Inferior parietal cortex (tissue), 1 donor: Measurements from ENCODE around the gene DGLUCY.
"Not testable (repeated sequence)": the region's sequence is repeated elsewhere in the genome, so short reads cannot be mapped to it uniquely, and the experiment has no call there.

ENCODE experiments used
- DNase-seq: peaks from one replicate; pipeline ENCODE4 v3.0.0-alpha.2; 2016; ENCODE audit errors: extremely low spot score

Gene DGLUCY

GRCh38 chr14:91138511-91139359 is 24.9 kb downstream of the DGLUCY start:
- DNase-seq = no peak

- DNase-seq = no peak
These were observed 25.9 kb downstream of the DGLUCY start for GRCh38 chr14:91139776-91140175.

DNA sequence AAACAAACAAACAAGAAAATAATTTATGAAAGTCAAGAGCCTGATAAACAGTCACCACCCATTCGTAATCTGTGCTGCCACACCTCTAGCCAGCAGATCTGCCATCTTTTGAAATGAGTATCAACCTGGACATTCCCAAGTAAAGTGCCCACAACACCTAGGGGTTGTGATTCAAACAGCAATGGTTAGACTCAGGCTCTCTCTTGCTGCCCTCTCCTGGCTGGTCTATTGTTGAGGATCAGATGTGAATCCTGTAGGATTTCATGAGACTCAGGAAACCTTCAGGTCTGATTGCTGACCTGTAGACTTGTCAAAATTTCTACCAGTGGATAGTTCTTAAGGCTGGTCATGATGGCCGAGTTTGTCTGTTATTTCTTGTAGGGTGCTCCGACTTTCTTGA is 26.8 kb downstream of the DGLUCY start:
- no peak for DNase-seq

DNA sequence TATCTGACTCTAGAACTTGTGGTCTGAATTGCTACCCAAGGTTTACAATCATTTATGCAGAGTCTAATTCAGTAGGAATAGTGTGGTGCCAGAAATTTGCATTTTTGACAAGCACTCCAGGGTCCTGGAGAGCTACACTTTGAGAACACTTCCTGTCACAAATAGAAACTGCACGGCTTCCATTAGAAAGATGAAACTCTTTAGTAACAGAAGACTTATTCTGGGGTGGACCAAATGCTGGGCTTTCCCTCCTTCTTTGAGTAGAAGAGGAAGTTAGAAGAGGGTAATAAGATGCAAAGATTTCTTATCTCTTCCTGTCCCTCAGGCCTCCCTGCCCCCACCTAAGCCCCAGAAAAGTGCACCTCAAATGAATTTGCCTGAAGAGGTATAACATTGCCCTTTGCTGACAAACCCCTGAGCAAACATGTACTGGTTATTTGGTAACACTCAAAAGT is 28.4 kb downstream of the DGLUCY start:
- DNase-seq = no peak

GRCh38 chr14:91143862-91144261 is 30.0 kb downstream of the DGLUCY start:
- no peak for DNase-seq

DNA sequence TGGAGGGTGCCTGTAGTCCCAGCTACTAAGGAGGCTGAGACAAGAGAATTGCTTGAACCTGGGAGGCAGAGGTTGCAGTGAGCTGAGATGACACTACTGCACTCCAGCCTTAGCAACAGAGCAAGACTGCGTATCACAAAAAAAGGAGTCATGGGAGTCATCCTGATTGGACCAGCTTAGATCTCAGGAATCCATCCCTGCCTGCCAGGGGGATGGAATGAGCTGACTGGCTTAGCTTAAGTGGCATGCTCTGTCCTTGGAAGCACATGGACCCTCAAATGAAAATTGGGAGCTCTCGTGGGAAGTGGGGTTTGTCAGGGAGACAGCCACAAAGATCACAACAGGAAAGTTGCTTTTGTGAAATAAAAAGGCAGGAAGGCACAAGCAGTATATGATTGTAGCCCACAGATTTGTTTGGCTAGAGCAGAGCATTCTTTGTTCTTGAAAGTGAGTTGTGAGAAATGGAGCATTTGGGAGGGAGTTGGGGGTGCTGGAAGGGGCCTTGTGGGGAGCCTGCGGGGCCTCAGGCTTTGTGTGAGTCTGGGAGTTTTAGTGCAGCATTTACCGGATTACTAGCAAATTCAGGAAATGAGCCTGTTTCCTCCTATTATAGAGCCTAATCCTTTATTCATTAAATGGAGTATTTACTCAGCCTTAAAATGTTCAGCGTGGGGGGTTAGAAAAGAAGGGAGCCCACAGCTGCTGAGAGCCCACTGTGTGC is 30.7 kb downstream of the DGLUCY start:
- DNase-seq = no peak

DNA sequence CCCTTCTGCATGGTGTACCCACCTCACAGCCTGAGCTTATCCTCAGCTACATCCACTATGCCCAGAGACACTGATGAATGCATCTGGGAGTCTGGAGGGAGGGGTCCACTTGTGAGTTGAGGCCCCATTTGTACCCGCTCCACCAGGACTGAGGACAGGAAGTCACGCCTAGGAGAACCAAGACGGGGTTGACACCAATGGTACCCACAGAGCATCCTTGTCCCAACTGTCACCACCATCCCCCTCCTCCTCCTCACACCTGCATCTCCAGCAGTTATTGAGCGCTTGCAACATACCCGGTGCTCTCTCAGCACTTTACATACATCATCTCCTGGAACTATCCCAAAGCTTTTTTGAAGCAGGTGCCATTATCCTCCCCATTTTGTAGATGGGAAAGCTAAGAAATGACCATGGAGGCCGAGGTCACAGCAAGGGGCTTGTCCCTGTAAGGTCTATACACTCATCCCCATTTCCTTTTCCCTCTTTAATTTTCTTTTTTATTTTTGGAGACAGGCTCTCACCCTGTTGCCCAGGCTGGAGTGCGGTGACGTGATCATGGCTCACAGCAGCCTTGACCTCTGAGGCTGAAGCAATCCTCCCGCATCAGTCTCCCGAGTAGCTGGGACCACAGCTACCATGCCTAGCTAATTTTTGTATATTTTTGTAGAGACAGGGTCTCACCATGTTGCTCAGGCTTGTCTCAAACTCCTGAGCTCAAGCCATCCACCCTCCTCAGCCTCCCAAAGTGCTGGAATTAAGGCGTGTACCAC is 31.7 kb downstream of the DGLUCY start:
- no peak for DNase-seq

DNA sequence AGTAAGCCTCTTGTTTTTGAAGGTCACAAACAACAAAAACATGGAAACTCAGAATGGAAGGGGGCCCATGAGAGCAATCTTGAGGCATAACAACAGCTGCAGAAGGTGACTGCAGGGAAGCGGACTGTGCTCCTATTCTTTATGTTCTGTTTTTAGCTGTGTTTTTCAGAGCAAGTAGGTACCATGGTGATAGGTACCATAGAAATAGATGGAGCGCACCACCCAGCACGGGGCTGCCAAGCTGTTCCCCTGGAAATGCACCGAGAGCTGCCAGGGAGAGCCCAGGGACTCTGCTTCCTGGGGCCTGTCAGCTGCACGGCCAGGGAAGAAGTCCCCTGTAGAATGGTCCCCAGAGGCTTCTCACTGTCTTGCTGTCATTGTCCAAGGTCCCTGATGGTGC is 32.8 kb downstream of the DGLUCY start:
- no peak for DNase-seq

GRCh38 chr14:91149462-91149861 is 35.6 kb downstream of the DGLUCY start:
- DNase-seq = peak; percentile 36

- no peak for DNase-seq
These were observed 38.6 kb downstream of the DGLUCY start for GRCh38 chr14:91152499-91152898.

- DNase-seq = no peak
These were observed 39.5 kb downstream of the DGLUCY start for GRCh38 chr14:91153360-91153759.

- no peak for DNase-seq
These were observed 41.2 kb downstream of the DGLUCY start for GRCh38 chr14:91154851-91155625.

DNA sequence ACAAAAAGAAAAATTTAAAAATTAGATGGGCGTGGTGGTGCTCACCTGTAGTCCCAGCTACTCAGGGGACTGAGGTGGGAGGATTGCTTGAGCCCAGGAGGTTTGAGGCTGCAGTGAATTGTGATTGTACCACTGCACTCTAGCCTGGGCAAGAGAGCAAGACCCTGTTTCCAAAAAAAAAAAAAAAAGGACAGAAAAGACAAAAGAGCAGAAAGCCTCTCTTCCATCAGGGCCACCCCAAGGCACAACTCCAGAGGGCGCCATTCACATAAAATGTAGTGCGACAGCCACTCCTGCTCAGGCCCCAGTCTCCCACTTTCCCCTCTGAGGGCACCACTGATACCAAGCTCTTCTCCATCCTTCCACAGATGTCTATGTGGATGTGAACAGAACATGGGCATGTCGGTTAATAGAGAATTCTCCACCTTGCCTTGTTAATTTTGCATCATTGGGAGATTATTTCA is 41.8 kb downstream of the DGLUCY start:
- DNase-seq = no peak

GRCh38 chr14:91156142-91156666 is 42.3 kb downstream of the DGLUCY start:
- DNase-seq = not testable (repeated sequence)

GRCh38 chr14:91156877-91157276 is 43.0 kb downstream of the DGLUCY start:
- not testable (repeated sequence) for DNase-seq

GRCh38 chr14:91158091-91158790 is 44.4 kb downstream of the DGLUCY start:
- DNase-seq = no peak

GRCh38 chr14:91159182-91159581 is 45.3 kb downstream of the DGLUCY start:
- no peak for DNase-seq

- DNase-seq = no peak
These were observed 46.0 kb downstream of the DGLUCY start for GRCh38 chr14:91159906-91160305.

DNA sequence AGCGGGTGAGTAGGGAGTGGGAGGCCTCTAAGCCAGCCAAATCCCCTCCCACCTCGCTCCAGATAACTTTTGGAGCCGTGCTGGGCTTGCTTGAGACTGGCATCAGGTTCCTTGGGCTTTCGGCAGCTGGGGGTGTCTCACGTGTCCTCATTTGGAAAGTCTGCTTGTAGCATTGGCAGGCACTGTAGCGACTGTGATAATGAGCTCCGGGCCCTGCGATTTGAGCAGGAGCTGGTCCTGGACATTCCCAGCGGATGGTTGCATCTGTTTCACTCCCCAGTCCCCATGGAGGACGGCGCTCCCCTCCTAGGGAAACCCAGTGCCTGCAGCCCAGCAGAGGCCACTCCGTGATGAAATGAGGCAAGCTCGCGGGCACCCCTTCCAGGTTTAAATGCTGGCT is 49.4 kb downstream of the DGLUCY start:
- DNase-seq = no peak

DNA sequence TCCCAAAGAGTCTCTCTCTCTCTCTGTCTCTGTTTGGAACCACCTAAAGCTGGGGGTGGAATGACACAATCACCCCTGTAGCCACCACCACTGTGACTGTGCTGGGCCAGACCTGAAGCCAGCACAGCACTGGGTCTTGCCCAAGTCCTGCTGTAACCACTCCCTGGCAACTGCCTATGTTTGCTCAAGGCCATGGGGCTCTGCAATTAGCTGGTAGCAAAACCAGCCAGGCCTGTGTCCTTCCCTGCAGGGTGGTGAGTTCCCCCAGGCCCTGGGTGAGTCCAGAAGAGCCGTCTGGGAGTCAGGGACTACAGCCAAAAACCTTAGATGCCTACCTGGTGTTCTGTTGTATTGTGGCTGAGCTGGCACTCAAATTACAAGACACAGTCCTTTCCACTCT is 50.8 kb downstream of the DGLUCY start:
- no peak for DNase-seq

GRCh38 chr14:91167380-91167770 is 53.5 kb downstream of the DGLUCY start:
- no peak for DNase-seq
